HG03280 (cell line): ENCODE measurements around the gene PDE11A.
"Not testable (repeated sequence)": the region's sequence is repeated elsewhere in the genome, so short reads cannot be mapped to it uniquely, and the experiment has no call there.

Source experiments
- ATAC-seq: cut with Tn5 transposase; IDR thresholded peaks from one replicate; pipeline ENCODE4 v1.9.1; 2021; ENCODE audit warnings: mild to moderate bottlenecking, moderate library complexity; ENCODE audit not compliant: unreplicated experiment

The PDE11A gene

DNA sequence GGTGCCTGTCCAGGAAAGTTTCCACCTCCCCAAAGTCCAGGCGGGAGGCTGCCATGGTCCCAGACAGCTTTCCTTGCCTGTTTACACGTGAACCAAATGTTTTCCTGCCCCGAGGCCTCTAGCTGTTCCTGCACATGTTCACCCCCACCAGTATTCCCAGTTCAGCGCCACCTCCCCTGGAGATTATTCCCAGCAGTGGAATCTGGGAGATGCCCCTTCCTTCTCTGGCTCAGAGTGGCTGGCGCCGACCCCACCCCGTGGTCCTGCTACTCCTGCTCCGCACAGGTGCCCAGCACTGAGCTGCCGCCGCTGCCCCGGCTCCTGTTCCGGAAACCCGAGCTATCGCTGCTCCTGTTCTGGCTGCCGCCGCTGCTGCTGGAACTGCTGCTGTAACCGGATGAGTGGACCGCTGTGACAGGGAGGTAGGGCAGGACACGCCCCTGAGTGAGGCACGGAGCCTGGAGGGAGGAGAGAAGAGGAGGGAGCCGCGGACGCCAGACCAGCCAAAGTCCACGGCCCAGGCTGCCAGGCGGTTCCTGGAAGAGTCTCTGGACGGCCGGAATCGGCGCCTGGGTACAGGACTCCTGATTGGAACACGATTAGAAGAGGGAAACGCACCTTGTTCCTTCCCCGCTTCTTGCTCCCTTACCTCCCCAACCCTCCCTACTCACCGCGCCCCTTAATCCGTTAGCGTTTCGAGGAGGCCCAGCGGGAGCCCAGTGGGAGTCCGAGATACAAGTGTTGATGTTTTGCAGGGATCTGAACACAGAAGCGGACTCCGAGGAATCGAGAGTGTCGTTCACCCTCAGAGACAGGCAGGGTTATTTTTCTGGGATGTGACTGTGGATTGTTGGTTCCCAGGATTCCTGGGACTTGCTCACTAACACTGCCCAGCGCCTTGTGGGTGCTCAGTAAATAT, at the start of gene PDE11A:
PDE11A (minus strand) TSS at position 395 of the 919 bp plus-strand sequence; CDS start at position 55, 340 bp downstream.
- no peak for ATAC-seq

DNA sequence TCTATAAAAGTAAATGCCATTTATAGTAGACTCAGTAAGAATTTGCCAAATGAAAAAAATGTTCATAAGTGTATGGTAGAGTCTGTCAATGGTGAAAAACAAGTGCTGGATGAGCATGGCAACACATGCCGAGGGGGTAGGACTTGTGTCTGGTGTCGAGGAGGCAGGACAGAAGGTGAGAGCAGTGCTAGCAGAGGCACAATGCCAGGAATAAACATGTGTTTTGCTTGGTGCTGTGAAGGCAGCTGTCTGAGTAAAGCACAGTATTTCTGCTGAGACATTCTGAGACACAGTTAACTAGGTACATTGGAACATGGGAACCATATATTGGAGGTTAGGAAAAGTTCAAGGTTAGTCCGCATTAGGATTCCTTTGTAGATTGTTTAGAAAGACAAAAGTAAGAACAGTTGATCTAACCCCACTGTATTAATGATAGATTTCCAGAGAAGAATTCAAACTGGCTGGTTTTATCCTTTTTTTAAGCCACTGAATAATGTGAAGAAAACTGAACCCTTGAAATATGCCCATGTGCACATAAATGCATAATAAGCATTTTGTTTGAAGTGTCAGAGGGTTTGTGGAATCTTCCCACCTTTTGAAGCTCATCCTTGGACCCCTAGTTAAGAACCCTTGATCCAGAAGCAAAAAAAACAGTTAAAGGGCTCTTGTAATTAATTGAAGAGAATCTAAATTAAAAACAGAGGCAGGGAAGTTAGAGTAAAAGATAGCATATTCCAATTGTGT, 46.8 kb upstream of the PDE11A start:
- ATAC-seq, result no peak

DNA sequence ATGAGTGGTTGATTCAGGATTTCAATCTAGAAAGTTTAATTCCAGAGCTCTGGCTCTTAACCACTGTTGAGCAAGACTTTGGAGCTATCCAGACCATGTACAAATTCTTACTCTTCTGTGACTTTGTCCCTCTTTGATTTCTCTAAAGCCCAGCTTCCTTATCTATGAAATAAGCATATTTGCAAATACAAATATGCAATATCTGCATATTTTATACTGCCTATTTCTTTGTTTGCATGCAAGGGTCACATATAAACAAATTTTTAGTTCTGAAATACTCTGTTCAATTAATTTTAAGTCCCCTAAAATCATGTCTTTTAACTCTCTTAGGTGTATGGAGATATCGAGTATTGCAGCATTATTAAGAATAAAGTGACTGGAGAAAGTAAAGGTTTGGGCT, 45.1 kb upstream of the PDE11A start:
- no peak for ATAC-seq

DNA sequence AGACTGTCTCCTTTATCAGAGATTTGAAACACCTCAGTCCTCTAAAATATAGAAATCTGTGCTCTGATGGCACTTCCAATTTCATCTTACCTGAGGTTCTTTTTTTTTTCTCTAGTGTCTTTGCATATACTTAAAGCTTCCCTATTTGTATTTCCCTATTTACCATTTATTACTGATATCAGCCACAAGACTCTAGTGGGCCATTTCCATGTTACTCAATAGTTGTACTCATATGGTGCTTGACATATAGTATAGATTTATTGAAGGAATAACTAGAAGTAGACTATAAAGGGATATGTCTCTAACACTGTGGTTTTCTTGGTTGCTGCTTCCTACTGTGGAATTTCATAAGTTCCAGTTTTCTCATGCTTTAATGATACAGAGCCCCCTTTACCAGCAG, 42.7 kb upstream of the PDE11A start:
- ATAC-seq, result no peak

DNA sequence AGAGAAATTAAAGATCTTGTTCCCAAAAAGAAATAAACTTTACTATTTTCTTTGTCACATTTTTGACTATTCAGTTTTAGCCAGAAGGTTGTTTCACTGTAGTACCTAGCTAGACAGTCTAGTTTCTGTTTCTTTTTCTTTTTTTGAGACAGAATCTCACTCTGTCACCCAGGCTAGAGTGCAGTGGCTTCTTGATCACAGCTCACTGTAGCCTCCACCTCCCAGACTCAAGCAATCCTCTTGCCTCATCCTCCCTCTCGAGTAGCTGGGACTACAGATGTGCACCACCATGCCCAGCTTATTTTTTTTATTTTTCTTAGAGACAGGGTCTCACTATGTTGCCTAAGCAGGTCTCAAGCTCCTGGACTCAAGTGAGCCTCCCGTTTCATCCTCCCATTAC, 41.9 kb upstream of the PDE11A start:
- ATAC-seq, result peak; percentile 56

DNA sequence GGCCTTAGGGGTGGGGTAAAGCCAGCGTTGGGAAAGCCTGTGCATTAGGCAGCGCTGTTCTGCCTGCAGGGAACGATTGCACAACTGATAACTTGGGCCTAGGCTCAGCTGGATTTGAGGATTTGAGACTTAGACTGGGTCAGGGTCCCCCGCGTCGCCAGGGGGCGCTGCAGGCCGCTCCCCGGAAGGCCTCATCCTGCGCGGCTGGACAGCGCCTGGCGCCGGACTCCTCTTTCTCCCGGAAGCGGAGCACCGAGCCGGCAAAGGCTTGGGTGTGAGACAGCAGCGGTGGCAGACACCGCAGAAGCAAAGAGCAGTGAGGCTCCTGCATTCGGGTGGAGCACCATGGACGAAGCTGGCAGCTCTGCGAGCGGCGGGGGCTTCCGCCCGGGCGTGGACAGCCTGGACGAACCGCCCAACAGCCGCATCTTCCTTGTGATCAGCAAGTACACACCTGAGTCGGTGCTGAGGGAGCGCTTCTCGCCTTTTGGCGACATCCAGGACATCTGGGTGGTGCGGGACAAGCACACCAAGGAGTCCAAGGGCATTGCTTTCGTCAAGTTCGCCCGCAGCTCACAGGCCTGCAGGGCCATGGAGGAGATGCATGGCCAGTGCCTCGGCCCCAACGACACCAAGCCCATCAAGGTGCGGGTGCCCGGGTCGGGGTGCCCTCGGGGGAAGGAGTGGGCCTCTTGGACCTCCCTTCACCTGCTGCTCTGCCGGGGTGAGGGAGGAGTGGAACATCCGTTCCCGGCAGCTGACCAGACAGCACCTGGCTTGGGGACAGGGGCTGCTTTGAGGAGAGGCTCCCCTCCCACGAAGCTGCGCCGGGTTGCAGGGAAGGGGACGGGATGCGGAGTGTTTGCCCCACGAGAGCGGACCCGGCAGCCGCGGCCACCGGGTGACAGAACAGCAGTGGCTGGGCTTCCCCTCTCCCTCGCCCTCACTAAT, 39.9 kb upstream of the PDE11A start, which contains the start of gene RBM45:
RBM45 (plus strand) TSS at position 236 of the 951 bp plus-strand sequence; CDS start at position 346, 110 bp downstream.
- peak; percentile 83 for ATAC-seq

DNA sequence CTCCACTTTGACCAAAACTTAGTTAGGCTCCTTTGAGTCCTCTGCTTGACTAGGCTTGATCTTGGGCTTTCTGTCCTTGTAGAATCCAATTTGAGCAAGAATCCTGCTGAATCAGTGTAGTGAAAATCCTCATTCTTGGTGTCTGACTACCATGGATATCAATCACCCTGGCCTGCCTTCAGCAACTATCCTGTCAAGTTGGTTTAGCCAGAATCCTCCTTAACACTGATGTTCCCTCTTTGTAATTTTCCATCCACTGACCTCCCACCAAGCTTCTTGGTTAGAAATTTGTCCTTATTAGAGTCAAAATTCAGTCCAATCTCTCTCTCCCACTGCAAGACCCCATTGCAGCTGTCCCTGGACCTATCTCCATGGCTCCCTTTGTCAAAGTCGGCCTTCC, 39.2 kb upstream of the PDE11A start:
- peak; percentile 0 for ATAC-seq

DNA sequence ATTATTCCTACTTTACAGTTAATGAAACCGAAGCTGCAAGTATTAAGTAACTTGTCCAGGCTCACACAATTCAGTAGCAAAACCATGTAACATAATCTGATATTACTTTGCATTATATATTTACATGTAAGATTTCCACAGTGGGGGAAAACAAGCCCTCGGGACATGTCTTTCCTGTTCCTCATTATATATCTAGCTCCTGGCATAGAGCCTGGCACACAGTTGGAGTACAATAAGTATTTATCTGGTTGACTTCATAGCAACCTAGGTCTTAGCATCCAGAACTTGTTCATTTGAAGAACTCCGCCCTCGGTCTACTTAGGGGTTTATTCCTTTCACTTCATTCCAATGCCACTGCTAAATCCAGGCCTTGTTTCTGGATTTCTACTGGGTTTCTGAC, 38.1 kb upstream of the PDE11A start:
- no peak for ATAC-seq

DNA sequence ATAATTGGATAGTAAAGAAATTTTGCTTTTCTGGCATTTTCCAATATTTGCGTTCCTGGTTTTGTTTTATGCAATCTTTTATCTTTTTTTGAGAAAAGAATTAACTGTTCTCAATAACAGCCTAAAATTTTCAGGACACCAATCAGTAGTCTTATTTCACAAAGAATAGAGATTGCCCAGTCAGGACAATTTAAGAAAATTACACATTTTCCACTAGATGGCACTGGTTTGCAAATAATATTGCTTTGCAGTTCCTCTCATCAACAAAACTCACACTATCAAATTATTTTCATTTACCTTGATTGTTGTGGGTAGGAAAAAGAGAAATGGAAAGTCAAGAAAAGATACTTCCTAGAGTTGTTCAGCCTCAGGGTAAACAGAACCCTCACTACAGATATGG, 37.2 kb upstream of the PDE11A start:
- ATAC-seq, result no peak

DNA sequence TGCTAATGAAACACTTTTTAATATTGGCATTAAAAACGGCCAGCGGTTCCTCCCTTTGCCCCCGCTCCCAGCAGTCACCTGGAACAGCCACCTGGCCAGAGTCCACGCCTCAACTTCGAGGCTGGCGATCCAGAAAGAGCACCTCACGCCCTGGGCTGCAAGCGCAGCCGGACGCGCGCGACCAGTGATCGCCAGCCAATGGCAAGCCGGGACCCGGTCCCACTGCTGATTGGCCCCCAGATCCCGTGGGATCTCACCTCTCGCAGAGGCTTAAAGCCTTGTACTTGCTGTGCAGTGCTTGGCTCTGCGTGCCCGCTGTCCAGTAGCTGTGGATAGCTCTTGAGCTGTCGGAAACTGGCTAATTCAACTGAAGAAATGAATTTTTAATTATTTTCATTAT, 35.6 kb upstream of the PDE11A start:
- no peak for ATAC-seq

DNA sequence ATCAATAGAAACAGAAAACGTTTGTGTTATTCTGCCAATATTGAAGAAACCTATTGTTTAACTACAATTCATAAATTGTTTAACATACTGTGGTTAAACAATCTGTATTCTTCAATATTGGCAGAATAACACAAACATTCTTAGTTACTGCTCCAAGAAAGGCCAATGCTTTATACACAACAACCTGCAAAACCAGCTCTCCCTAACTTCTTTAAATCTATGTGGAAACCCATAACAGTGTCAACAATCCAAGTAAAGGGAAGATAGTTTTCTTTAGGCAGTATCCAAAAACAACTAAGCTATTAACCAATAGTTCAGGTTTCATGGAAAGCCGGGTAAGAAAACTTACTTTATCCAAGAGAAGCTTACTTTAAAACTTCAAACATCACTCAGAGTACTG, 33.5 kb upstream of the PDE11A start:
- ATAC-seq, result no peak

DNA sequence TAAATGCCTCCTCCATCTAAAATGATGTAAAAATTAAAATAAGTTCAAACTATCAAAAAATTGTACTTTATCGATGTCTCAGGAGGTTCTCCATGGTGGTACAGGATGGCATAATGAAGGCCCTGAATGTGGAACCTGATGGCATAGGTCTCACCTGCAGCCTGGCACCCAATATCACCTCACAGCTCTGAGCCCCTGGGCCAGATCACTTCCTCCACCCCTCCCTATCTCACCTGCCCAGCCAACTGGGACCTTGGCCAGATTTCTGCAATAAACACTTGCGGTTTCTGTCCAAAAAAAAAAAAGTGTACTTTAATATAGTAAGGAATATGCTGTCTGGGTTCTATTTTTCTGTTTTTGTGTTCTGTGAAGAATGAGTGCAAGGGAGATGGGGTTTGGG, 33.0 kb upstream of the PDE11A start:
- ATAC-seq, result no peak

DNA sequence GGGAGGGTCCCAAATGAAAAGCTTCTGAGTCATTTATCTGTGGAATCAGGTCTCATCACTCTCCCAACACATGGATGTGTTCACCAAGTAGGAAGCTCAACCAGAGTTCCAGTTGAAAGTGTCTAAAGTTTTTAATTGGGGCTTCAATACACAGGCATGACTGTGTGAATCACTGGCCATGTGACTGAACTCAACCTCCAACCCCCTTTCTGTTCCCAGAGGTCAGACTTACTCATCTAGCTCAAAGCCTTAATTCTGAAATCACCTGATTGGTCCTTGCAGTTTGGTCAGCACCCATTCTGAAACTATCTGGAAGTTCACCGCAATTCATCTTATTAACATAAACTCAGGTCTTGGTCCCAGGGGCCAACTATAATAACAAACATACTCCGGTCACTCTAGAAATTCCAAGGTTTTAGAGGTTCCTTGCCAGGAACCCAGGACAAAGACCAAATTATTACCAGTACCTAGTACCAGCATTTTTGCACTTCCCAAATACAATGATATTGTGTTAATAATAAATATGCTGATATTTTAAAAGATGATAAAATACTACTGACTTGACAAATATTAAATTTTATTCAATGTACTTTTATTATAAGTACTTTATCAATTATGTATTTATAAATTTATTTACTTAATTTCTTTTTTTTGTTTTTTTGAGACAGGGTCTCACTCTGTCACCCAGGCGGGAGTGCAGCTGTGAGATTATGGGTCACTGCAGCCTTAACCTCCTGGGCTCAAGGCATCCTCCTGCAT, 28.9 kb upstream of the PDE11A start:
- no peak for ATAC-seq

DNA sequence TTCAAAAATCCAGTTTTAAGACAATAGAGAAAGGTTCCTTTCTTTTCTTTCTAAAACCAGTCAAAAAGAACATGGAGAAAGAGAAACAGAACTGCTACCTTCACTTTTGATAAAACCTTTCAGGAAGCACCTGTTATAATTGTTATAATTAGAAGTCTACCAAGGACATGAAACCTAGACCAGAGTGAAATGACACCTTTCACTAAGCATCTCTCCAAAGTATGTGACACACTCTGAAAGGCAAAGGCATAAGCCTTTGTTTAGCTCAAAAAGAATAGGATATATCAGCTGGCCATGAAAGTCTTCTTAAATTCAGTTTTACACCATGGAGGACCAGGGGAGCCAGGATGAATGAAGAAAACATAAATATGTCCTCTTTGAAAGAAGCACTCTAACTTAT, 20.9 kb upstream of the PDE11A start:
- no peak for ATAC-seq

DNA sequence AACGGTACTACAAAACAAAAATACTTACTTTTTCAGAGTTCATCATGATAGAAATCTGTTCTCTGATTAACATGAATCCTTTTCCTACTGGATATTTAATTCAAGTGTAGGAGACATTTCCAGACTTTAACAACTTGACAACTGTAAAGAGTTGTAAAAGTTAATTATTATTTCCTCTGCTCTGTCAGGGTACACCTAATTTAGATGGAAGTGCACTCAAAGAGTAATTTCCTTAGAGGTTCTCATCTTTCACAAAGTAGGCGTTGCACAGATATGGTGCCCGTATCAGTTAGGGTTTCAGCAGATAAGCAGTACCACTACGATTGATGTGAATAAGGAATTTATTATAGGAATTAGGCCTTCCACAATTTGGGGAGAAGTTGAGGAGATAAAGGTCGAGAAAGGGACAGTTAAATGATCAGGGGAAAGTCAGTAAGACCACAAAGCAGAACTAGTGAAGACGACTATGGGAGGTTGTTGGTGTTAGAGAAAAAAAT, 16.2 kb upstream of the PDE11A start:
- ATAC-seq, result no peak

DNA sequence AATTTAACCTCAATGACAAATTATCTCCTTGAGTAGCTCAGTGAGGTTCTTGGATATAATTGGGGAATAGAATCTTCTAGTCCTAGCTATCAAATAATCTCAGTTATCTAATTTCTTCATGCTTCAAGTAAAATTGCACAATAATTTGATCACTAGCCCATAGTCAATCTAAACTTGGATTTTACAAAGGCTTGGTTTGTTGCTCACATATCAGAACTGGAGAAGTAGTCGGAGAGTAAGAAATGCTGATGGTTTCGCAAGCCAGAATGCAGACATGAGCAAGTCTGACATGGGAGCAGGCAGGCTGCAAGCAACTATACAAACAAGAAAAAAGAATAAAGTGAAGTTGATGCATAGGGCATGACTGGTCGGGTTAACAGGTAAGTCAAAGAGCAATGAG, 11.7 kb upstream of the PDE11A start:
- ATAC-seq, result no peak

DNA sequence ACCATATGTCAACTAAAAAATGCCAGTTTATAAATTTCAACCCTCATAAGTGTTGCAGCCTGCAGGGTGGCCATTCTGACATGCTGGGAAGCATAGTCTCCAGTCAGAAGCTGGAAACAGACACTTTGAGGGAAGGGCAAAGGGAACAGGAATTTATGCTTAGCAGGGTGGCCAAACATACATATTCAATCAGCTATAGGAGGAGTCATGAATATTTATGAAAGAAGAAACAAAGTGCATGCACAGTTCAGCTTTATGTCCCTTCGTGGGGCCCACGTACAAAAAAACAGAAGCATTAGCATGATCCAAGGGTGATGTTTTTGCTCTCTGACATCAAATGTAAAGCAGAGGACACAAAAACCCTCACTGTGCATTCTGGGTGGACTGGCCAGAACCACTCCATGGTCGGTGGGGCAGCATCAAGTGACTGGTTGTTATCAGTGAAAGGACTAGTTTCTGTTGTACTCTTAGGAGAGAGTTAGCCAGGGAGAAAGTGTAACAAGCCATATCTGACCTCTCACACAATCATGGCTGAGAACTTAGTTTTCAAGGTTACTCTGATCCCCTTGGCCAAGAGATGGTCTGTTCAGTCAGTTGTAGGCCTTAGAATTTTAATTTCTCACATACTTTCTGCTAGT, 9.9 kb upstream of the PDE11A start:
- no peak for ATAC-seq

DNA sequence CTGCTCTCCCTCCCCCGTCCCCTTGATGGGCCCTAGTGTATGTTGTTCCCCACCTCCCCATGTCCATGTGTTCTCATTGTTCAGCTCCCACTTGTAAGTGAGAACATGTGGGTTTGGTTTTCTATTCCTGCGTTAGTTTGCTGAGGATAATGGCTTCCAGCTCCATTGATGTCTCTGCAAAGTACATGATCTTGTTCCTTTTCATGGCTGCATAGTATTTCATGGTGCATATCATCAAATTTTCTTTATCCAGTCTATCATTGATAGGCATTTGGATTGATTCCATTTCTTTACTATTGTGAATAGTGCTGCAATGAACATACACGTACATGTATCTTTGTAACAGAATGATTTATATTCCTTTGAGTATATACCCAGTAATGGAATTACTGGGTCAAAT, 6.7 kb upstream of the PDE11A start:
- ATAC-seq, result not testable (repeated sequence)

DNA sequence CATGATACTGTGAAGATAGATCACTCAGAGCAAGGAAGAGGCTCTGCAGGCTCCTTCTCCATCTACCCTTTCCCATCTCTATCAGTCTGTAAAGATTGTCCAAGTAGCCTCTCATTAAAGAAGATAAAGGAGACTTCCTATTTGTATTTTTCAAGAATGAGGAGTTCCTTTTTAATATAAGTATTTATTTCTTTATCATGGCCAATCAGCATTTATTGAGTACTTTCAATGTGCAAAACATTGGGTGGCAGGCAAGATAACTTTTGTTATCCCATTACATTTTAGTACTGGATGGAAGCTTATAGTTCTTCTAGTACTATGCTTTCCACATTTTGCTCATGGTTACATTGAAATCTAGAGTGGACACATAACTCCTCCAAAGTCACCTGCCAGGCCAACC, 3.6 kb upstream of the PDE11A start:
- ATAC-seq, result no peak

DNA sequence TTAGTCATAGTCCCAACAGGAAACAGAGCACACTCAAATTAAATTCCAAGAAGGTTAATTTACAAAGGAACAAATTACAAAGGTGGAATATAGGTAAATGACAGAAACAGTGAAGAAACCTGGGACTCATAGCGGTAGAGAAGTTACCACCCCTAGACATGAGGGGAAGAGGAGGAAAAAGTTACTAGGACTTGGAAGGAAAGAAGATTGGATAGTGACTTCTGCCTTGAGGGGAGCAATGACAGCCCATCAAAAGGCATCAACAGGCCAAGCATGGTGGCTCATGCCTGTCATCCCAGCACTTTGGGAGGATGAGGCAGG, 2.4 kb upstream of the PDE11A start:
- ATAC-seq, result no peak
